CD14-positive monocyte (primary cell): ENCODE results near the gene PLCB2. TPM values are rescaled to one million over a fixed set of nuclear protein-coding genes. Genes with fewer than 3 reads are reported as not detected.

Source experiments
- DNase-seq, 3 donors: peaks; one replicate each; pipeline ENCODE4 v3.0.0-alpha.2; 2011 to 2022
- H2AFZ ChIP-seq: 2 replicates; pipeline ENCODE4 v1.6.0; 2012; ENCODE audit warnings: mild to moderate bottlenecking, low read depth, low read length, inconsistent platforms; ENCODE audit not compliant: insufficient read depth, poor library complexity, severe bottlenecking
- H3K27ac ChIP-seq, 2 donors: 1 replicate in 1 of 2; 2 replicates in 1 of 2; pipeline ENCODE4 v1.5.1; 2012 to 2013; ENCODE audit warnings: low read length in 2 of 2, control low read depth in 1 of 2, inconsistent platforms in 1 of 2, low read depth in 1 of 2, mild to moderate bottlenecking in 1 of 2
- H3K27me3 ChIP-seq, 2 donors: one replicate each; pipeline versions ENCODE4 v1.6.0 to v1.6.1; 2011 to 2013; ENCODE audit warnings: low read length in 2 of 2; ENCODE audit not compliant: control insufficient read depth in 2 of 2, insufficient read depth in 2 of 2
- H3K36me3 ChIP-seq, 2 donors: replicated peaks in 1 of 2; 1 replicate in 1 of 2; 2 replicates in 1 of 2; pipeline versions ENCODE4 v1.5.1 to v1.6.1; 2012 to 2013; ENCODE audit warnings: low read length in 2 of 2, control low read depth in 1 of 2, inconsistent platforms in 1 of 2, mild to moderate bottlenecking in 1 of 2; ENCODE audit not compliant: insufficient read depth in 2 of 2, control insufficient read depth in 1 of 2
- H3K4me1 ChIP-seq, 2 donors: 1 replicate in 1 of 2; 2 replicates in 1 of 2; pipeline versions ENCODE4 v1.5.1 to v1.6.1; 2012 to 2013; ENCODE audit warnings: low read length in 2 of 2, control low read depth in 1 of 2, inconsistent platforms in 1 of 2, mild to moderate bottlenecking in 1 of 2, moderate library complexity in 1 of 2; ENCODE audit not compliant: insufficient read depth in 2 of 2, control insufficient read depth in 1 of 2
- H3K4me2 ChIP-seq: replicated peaks from 2 replicates; pipeline ENCODE3; 2012; ENCODE audit warnings: low read length, moderate library complexity, mild to moderate bottlenecking; ENCODE audit not compliant: poor library complexity, severe bottlenecking; ENCODE audit errors: extremely low read depth
- H3K4me3 ChIP-seq, 3 experiments: fragments of 200-600 bp in 1 of 3; sonication (generic) in 1 of 3; replicated peaks in 1 of 3; 1 replicate in 2 of 3; 2 replicates in 1 of 3; pipeline ENCODE4 v1.5.1; 2011 to 2013; ENCODE audit warnings: low read length in 3 of 3, mild to moderate bottlenecking in 3 of 3, control low read depth in 2 of 3, low read depth in 2 of 3, inconsistent platforms in 1 of 3, moderate library complexity in 1 of 3
- H3K79me2 ChIP-seq: 2 replicates; pipeline ENCODE4 v1.6.0; 2012; ENCODE audit warnings: mild to moderate bottlenecking, control low read depth, inconsistent platforms, low read length, moderate library complexity; ENCODE audit not compliant: insufficient read depth
- H3K9ac ChIP-seq: 2 replicates; pipeline ENCODE4 v1.6.0; 2017; ENCODE audit warnings: low read length, mild to moderate bottlenecking; ENCODE audit not compliant: insufficient read depth, poor library complexity, severe bottlenecking
- H3K9me3 ChIP-seq, 2 donors: replicated peaks in 1 of 2; 1 replicate in 1 of 2; 2 replicates in 1 of 2; pipeline versions ENCODE4 v1.5.1 to v1.6.1; 2012 to 2013; ENCODE audit warnings: low read length in 2 of 2, control low read depth in 1 of 2; ENCODE audit not compliant: control insufficient read depth in 1 of 2, insufficient read depth in 1 of 2
- H4K20me1 ChIP-seq: 2 replicates; pipeline ENCODE4 v1.6.0; 2012; ENCODE audit warnings: mild to moderate bottlenecking, low read length, control low read depth, moderate library complexity; ENCODE audit not compliant: insufficient read depth
- H3K27ac Mint-ChIP-seq, 7 donors: one replicate each; pipeline ENCODE4 v1.8.0; 2020; ENCODE audit warnings: mild to moderate bottlenecking in 7 of 7, mixed read lengths in 7 of 7, moderate library complexity in 6 of 7, inconsistent platforms in 2 of 7
- H3K27me3 Mint-ChIP-seq, 3 donors: one replicate each; pipeline ENCODE4 v1.8.0; 2021 to 2022; ENCODE audit warnings: low read depth in 3 of 3, mild to moderate bottlenecking in 3 of 3, mixed read lengths in 3 of 3, moderate library complexity in 3 of 3, inconsistent platforms in 1 of 3
- H3K36me3 Mint-ChIP-seq, 2 donors: one replicate each; pipeline ENCODE4 v1.8.0; 2020; ENCODE audit warnings: mixed read lengths in 2 of 2, inconsistent platforms in 1 of 2, mild to moderate bottlenecking in 1 of 2
- H3K4me1 Mint-ChIP-seq: one replicate; pipeline ENCODE4 v1.8.0; 2020; ENCODE audit warnings: mild to moderate bottlenecking, mixed read lengths
- H3K4me3 Mint-ChIP-seq, 2 donors: one replicate each; pipeline ENCODE4 v1.8.0; 2020; ENCODE audit warnings: mild to moderate bottlenecking in 2 of 2, mixed read lengths in 2 of 2, moderate library complexity in 1 of 2
- H3K9me3 Mint-ChIP-seq, 7 donors: one replicate each; pipeline ENCODE4 v1.8.0; 2020 to 2022; ENCODE audit warnings: mixed read lengths in 7 of 7, mild to moderate bottlenecking in 6 of 7, moderate library complexity in 6 of 7, inconsistent platforms in 2 of 7
- CTCF ChIP-seq: fragments of 200-600 bp; IDR thresholded peaks from one replicate; pipeline ENCODE4 v1.8.0; 2022; ENCODE audit warnings: antibody characterized with exemption, mild to moderate bottlenecking
- WGBS: methylation state at CpG from one replicate; pipeline ENCODE4 v1.1.5; 2013; ENCODE audit warnings: missing lambda C conversion rate; ENCODE audit not compliant: insufficient coverage; 5-methylcytosine and 5-hydroxymethylcytosine counted together
- intact Hi-C, 2 donors: fragments of 100-400 bp; cut with micrococcal nuclease; formaldehyde crosslinking; loops; one replicate each; pipeline versions ENCODE4 v1.15.0 to v1.15.1; 2023
- polyA plus RNA-seq, 3 donors: library from polyadenylated mRNA; depleted of rRNA in 1 of 3; unstranded in 2 of 3; stranded (reverse) in 1 of 3; fragments of 300-500 nt in 2 of 3; fragments of >200 nt in 1 of 3; fragmentation: Illumina TruSeq in 2 of 3; gene quantifications; 1 replicate in 2 of 3; 2 replicates in 1 of 3; pipeline ENCODE4 v1.2.3, GENCODE V29; 2012 to 2021

The PLCB2 gene
- polyA plus RNA-seq, 3 donors: 56.5 to 1,191 (median 74.5) TPM

DNA sequence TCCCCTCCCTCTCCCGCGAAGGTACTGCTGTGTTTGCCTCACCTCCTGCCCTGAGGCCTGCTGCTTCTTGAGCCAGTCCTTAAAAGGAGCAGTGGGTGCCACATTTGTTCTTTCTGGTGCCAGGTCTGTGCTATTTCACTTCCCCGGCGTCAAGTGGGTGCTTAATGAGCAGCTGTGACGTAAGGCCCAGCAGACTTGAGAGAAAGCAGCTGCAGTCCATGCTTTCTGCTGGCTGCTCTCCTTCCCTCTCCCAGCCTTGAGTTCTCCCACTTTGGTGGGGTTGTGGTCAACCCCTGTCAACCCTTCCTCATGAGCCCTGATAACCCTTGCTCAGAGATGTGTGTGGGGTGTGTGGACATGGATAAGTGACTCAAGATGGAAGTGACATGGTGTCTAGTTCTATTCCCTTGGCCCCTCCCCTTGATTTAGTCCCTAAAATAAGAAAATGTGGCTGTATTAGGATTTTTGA, 22.7 kb upstream of the PLCB2 start:
- Histone ChIP-seq H3K79me2 (peaks cover 33% of the 10 kb centered on the region), H3K4me2 (no peak overlapping the region), H2AFZ (no peak overlapping the region), H3K4me3 (no peak overlapping the region), H3K4me1 (peaks cover 77 to 85% of the 10 kb centered on the region in 2 donors), H4K20me1 (no peaks in the 10 kb centered on the region), H3K9ac (no peak overlapping the region), H3K27ac (no peak overlapping the region), H3K9me3 (no peaks in the 10 kb centered on the region), H3K27me3 (no peaks in the 10 kb centered on the region), H3K36me3 (peaks cover 3 to 40% of the 10 kb centered on the region in 2 donors)
- Mint-ChIP-seq H3K4me1 (peaks cover 95% of the 10 kb centered on the region), H3K27me3 (peaks cover 1 to 4% (median 2%) of the 10 kb centered on the region in 3 donors), H3K27ac (peak overlapping the region; percentile 35 to 87 (median 72)), H3K9me3 (peaks cover 0 to 1% (median 0%) of the 10 kb centered on the region in 7 donors), H3K36me3 (peaks cover 51 to 56% of the 10 kb centered on the region in 2 donors), H3K4me3 (no peak overlapping the region)
- WGBS: 19% methylated on average over 5 of the region's 5 CpGs
- DNase-seq: peak in 2 of 3 donors; percentile 70 to 73
- no peak for TF ChIP-seq CTCF
- intact Hi-C loops: no loop called here

GRCh38 chr15:40329804-40330203, 22.1 kb upstream of the PLCB2 start:
- peaks cover 54 to 56% of the 10 kb centered on the region in 2 donors for H3K36me3 Mint-ChIP-seq
- H3K4me1 ChIP-seq: peaks cover 77 to 85% of the 10 kb centered on the region in 2 donors
- H3K36me3 ChIP-seq: peaks cover 3 to 40% of the 10 kb centered on the region in 2 donors
- H3K9ac ChIP-seq: no peak overlapping the region
- 89% methylated on average over 3 of the region's 7 CpGs for whole genome bisulfite sequencing
- no peaks in the 10 kb centered on the region for H3K9me3 ChIP-seq
- no peak overlapping the region for H3K4me3 ChIP-seq
- H3K27me3 ChIP-seq: no peaks in the 10 kb centered on the region
- intact Hi-C loops: no loop called here
- peaks cover 1 to 4% (median 2%) of the 10 kb centered on the region in 3 donors for H3K27me3 Mint-ChIP-seq
- H3K27ac Mint-ChIP-seq: peak overlapping the region in 3 of 7 donors; percentile 35 to 87 (median 72)
- H3K4me3 Mint-ChIP-seq: no peak overlapping the region
- DNase-seq: no peak
- no peak overlapping the region for H3K4me2 ChIP-seq
- no peak overlapping the region for H3K27ac ChIP-seq
- peaks cover 38% of the 10 kb centered on the region for H3K79me2 ChIP-seq
- no peak overlapping the region for H2AFZ ChIP-seq
- peaks cover 0 to 1% (median 0%) of the 10 kb centered on the region in 7 donors for H3K9me3 Mint-ChIP-seq
- no peak for TF ChIP-seq CTCF
- H3K4me1 Mint-ChIP-seq: peaks cover 95% of the 10 kb centered on the region
- H4K20me1 ChIP-seq: peaks cover 1% of the 10 kb centered on the region
